H54 (cell line): ENCODE results near the gene ZDHHC17.
"Not testable (repeated sequence)": the region's sequence is repeated elsewhere in the genome, so short reads cannot be mapped to it uniquely, and the experiment has no call there.

Experiments used
- DNase-seq: peaks from one replicate; pipeline ENCODE4 v3.0.0; 2011; ENCODE audit warnings: low spot score, mixed read lengths; ENCODE audit not compliant: insufficient read length
- FAIRE-seq: peaks from 3 replicates; lab custom pipeline; 2011; peaks lifted over from hg19 to GRCh38; lab: Jason Lieb, UNC
- POLR2A ChIP-seq: IDR thresholded peaks from 2 replicates; pipeline ENCODE4 v1.6.1; 2011; ENCODE audit warnings: low read depth, mild to moderate bottlenecking, low read length

The ZDHHC17 gene

GRCh38 chr12:76763746-76764675, at the start of gene ZDHHC17:
Gene ZDHHC17, plus strand, starts transcription at chr12:76764115. Its CDS starts 122 bp downstream, at chr12:76764237.
- FAIRE-seq: no peak
- TF ChIP-seq POLR2A: peak; percentile 82

GRCh38 chr12:76714415-76714814, 49.5 kb upstream of the ZDHHC17 start:
- peak; percentile 11 for FAIRE-seq
- no peak for TF ChIP-seq POLR2A

More at GRCh38 chr12:76763746-76764675, at the start of gene ZDHHC17:
- DNase-seq: peak; percentile 84

GRCh38 chr12:76714861-76715260, 49.1 kb upstream of the ZDHHC17 start:
- DNase-seq (no peak), FAIRE-seq (no peak)
- TF ChIP-seq POLR2A: no peak

More at GRCh38 chr12:76714415-76714814, 49.5 kb upstream of the ZDHHC17 start:
- no peak for DNase-seq

GRCh38 chr12:76715332-76715731, 48.6 kb upstream of the ZDHHC17 start:
- FAIRE-seq (no peak), DNase-seq (no peak)
- TF ChIP-seq POLR2A: no peak

- DNase-seq (no peak), FAIRE-seq (no peak)
- no peak for TF ChIP-seq POLR2A
Measured at GRCh38 chr12:76717314-76717713, 46.6 kb upstream of the ZDHHC17 start.

GRCh38 chr12:76719171-76720041, 44.5 kb upstream of the ZDHHC17 start:
- FAIRE-seq (no peak), DNase-seq (no peak)
- no peak for TF ChIP-seq POLR2A

- FAIRE-seq (peak; percentile 84), DNase-seq (no peak)
- TF ChIP-seq POLR2A: no peak
Measured at GRCh38 chr12:76720068-76720467, 43.8 kb upstream of the ZDHHC17 start.

GRCh38 chr12:76726626-76727025, 37.3 kb upstream of the ZDHHC17 start:
- no peak for TF ChIP-seq POLR2A
- DNase-seq (no peak), FAIRE-seq (no peak)

- not testable (repeated sequence) for DNase-seq, FAIRE-seq
Measured at GRCh38 chr12:76732188-76732587, 31.7 kb upstream of the ZDHHC17 start.

GRCh38 chr12:76737689-76738088, 26.2 kb upstream of the ZDHHC17 start:
- not testable (repeated sequence) for DNase-seq, FAIRE-seq

- FAIRE-seq (no peak), DNase-seq (no peak)
- no peak for TF ChIP-seq POLR2A
Measured at GRCh38 chr12:76738824-76739579, 24.9 kb upstream of the ZDHHC17 start.

GRCh38 chr12:76739896-76740295, 24.0 kb upstream of the ZDHHC17 start:
- DNase-seq (no peak), FAIRE-seq (no peak)
- no peak for TF ChIP-seq POLR2A

- FAIRE-seq (no peak), DNase-seq (no peak)
- no peak for TF ChIP-seq POLR2A
Measured at GRCh38 chr12:76740501-76740900, 23.4 kb upstream of the ZDHHC17 start.
